LNCAP (cell line): ENCODE results near the gene FBXW5.

Source experiments
- CTCF ChIP-seq: fragments of 450-650 bp; IDR thresholded peaks from 2 replicates; pipeline ENCODE4 v1.5.1; 2017; ENCODE audit warnings: mild to moderate bottlenecking

The FBXW5 gene

DNA sequence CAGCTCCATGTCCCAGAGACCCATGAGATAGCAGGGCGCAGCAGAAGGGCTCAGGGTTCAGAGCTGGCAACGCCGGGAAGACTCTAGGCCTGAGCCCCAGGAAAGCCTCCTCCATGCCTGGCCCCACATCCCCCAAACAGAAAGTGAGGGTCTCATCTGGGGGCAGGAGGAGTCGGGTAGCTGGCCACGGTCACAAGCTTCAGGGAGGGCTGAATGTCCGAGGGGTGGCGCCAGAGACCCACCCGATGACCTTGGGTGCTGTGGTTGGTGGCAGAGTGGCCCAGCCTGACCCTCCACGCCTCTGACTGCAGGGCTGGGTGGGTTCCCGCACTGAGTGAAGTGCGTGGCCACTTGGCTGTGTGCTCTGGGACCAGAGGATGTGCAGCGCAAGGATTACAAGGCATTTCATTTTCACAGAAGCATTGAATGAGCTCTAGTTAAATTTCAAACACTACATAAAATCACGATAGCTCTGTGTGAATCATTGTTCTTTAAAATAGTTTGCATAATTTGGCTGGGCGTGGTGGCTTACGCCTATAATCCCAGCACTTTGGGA lies 3.5 kb upstream of the FBXW5 start:
- peak; percentile 31; the same call in 1 of the 2 replicates for TF ChIP-seq CTCF

DNA sequence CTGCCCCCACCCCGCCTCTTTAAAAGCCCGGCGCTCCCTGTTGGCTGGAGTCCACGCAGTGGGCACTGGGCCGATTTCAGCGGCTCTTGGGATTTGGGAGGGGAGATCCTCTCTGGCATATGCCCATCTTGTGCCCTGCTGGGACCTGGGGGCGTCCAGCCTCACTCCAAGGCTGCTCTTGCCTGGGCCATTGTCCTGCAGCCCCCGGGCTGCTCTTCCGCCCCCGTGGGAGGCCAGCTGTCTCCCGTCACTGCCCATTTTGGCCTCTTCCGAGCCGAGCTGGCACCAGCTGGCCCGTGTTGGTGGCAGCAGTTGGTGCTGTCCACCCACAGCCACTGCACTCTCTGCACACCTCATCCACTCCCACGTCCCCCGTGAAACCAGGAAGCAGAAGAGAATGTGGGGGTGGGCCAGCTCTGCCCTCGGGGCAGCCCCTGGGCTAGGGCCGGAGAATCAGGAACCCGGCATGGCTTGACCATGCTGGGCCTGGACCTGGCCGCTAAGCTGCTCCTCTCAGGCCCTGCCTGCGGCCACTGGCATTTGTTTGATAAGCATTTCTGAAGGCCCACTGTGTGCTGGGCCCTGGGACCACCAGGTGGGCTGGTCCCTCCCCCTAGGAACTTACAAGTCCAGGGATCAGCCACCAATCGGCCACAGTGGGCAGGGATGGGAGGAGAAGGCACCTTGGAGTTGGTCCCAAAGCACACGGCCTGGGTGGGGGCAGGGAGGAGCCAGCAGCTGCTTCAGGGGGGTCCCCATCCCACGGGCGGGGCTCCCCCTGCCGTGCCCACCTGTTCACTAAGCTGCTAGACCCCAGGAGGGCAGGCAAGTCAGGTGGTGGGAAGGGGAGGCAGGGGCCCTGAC lies 2.7 kb upstream of the FBXW5 start:
- TF ChIP-seq CTCF: no peak

DNA sequence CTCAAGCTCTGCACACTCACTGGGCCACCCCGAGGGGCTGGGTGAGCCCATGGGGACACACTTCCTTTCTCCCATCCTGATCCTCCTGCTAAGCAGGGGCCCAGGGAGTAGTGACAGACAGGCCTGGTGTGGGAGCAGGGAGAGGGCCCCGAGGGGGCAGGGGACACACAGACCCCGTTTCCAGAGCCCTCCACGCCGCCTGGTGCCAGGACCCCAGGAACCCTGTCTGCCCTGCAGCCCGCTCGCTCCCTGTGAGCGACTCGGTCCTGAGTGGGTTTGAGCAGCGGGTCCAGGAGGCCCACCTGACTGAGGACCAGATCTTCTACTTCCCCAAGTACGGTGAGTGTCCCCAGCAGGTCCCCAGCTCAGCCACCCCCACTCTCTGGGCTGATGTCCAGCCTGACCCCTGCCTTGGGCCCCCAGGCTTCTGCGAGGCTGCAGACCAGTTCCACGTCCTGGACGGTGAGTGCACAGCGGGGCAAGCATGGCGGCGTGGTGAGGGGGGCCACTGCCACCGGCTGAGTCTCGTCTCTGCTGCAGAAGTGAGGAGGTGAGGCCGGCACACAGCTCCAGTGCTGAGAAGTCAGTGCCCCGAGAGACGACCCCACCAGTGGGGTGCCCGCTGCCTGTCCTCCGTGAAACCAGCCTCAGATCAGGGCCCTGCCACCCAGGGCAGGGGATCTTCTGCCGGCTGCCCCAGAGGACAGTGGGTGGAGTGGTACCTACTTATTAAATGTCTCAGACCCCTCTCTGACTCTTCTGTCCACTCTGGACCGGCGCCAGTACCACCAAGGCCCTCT lies 1.9 kb upstream of the FBXW5 start:
- TF ChIP-seq CTCF: no peak

DNA sequence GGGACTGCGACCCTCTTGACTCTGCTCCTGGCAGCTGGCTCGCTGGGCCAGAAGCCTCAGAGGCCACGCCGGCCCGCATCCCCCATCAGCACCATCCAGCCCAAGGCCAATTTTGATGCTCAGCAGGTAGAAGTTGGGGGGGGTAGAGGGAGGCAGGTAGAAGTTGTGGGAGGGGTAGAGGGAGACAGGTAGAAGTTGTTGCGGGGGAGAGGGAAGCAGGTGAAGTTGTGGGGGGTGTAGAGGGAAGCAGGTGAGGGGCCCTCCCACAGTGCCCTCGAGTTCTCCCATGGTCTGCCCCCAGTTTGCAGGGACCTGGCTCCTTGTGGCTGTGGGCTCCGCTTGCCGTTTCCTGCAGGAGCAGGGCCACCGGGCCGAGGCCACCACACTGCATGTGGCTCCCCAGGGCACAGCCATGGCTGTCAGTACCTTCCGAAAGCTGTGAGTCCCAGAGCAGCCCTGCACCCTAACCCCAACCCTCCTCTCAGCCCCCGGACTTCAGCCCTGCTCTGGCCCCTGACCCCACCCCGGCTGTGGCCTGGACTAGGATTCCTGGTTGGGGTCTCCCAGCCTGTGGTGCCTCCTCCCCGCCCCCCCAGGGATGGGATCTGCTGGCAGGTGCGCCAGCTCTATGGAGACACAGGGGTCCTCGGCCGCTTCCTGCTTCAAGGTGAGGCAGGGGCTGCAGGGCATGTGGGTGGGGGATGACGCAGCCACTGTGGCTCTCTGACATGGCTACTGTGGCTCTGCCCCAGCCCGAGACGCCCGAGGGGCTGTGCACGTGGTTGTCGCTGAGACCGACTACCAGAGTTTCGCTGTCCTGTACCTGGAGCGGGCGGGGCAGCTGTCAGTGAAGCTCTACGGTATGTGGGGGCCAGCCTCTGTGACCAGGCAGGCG lies 1.0 kb upstream of the FBXW5 start:
- no peak for TF ChIP-seq CTCF

- no peak for TF ChIP-seq CTCF
Measured at GRCh38 chr9:136944212-136944518, 373 bp downstream of the FBXW5 start.

DNA sequence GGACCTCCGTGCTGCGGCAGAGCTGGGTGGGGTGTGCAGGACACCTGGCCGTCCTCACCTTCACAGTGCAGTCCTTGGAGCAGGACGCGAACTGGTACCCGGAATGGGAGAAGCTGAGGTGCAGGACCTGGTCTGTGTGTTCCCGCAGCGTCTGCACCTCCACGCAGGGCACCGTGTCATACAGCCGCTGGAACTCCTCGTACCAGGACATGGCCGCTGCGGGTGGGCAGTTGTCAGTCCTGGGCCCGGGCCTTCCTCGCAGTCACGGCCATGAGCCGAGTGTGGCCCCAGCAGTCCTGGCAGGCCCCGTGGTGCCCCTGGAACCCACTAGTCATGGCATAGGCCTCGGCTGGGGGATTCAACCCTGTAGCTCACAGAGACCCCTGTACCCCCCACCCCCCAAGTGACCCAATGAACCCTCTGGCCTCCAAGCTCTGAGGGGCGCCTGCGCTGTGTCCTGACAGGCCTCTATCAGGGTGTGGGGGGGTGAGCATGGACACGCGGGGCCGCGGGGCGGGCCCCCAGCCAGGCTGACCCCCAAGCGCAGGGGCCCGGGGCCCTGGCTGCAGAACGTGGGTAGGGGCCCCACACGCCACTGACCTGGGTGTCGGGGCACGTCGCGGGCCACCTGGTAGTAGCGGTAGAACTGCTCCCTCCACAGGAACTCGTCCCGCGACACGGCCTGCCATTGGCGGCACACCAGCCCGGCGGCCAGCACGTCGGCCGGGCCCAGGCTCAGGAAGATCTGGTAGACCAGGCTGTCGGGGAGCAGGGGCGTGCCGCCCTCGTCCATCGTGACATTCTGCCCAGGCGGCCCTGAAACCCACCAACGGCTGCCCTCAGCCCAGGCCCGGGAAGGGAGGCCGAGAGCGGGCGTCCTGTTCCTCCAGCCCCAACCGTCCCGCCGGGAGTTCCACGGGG lies 987 bp downstream of the FBXW5 start:
- no peak for TF ChIP-seq CTCF
